ENCODE results near the gene ESYT2.

The ESYT2 gene

GRCh38 chr7:158737064-158737695 is 92.1 kb downstream of the ESYT2 start:
- Histone ChIP-seq H3K36me3 (replicated peaks; ENCODE audit: insufficient read depth, low read length) (no peaks in the 10 kb centered on the region; the same call in 1 of the 2 replicates), H3K9me3 (replicated peaks; ENCODE audit: insufficient read depth, low read length) (no peaks in the 10 kb centered on the region)

GRCh38 chr7:158735935-158736334 is 93.4 kb downstream of the ESYT2 start:
- Histone ChIP-seq H3K36me3 (replicated peaks; ENCODE audit: insufficient read depth, low read length) (no peaks in the 10 kb centered on the region; the same call in 1 of the 2 replicates), H3K4me1 (ENCODE audit: low read length) (no peaks in the 10 kb centered on the region), H3F3A (ENCODE audit: insufficient read depth, low read length) (no peaks in the 10 kb centered on the region)

More at GRCh38 chr7:158737064-158737695, 92.1 kb downstream of the ESYT2 start:
- Histone ChIP-seq H3K4me3 (ENCODE audit: low read length) (no peak overlapping the region), H2AFZ (ENCODE audit: low read length) (no peak overlapping the region), H3K27me3 (replicated peaks; ENCODE audit: insufficient read depth, low read length) (no peaks in the 10 kb centered on the region), H3K27ac (ENCODE audit: low read length) (no peak overlapping the region), H3F3A (ENCODE audit: insufficient read depth, low read length) (no peaks in the 10 kb centered on the region), H3K79me2 (ENCODE audit: low read length) (no peaks in the 10 kb centered on the region), H3K4me2 (ENCODE audit: low read depth, low read length) (no peak overlapping the region), H3K9me2 (replicated peaks; ENCODE audit: insufficient read depth, low read length) (no peaks in the 10 kb centered on the region), H3K4me1 (ENCODE audit: low read length) (no peaks in the 10 kb centered on the region), H4K20me1 (ENCODE audit: insufficient read depth, low read length) (no peaks in the 10 kb centered on the region), H3K9ac (ENCODE audit: low read length) (no peak overlapping the region)
- no peak for DNase-seq
- TF ChIP-seq EZH2 (optimal IDR thresholded peaks at IDR 0.05; ENCODE audit: low read depth, low read length) = no peak
- TF ChIP-seq EZH2phosphoT487 (IDR thresholded peaks at IDR 0.05; ENCODE audit: low read length) = no peak
- no peak for TF ChIP-seq CTCF (IDR thresholded peaks at IDR 0.05; ENCODE audit: low read length)

GRCh38 chr7:158734861-158735260 is 94.4 kb downstream of the ESYT2 start:
- Histone ChIP-seq H2AFZ (ENCODE audit: low read length) (no peak overlapping the region), H3K79me2 (ENCODE audit: low read length) (no peaks in the 10 kb centered on the region), H3K27me3 (replicated peaks; ENCODE audit: insufficient read depth, low read length) (no peaks in the 10 kb centered on the region), H3K4me1 (ENCODE audit: low read length) (no peaks in the 10 kb centered on the region), H3K36me3 (replicated peaks; ENCODE audit: insufficient read depth, low read length) (no peaks in the 10 kb centered on the region), H3K4me2 (ENCODE audit: low read depth, low read length) (no peak overlapping the region), H3K9me3 (replicated peaks; ENCODE audit: insufficient read depth, low read length) (no peaks in the 10 kb centered on the region), H3K27ac (ENCODE audit: low read length) (no peak overlapping the region), H3K9ac (ENCODE audit: low read length) (no peak overlapping the region), H3K4me3 (ENCODE audit: low read length) (no peak overlapping the region), H3K9me2 (replicated peaks; ENCODE audit: insufficient read depth, low read length) (no peaks in the 10 kb centered on the region), H3F3A (ENCODE audit: insufficient read depth, low read length) (no peaks in the 10 kb centered on the region), H4K20me1 (ENCODE audit: insufficient read depth, low read length) (no peaks in the 10 kb centered on the region)
- no peak for DNase-seq
- no peak for TF ChIP-seq EZH2 (optimal IDR thresholded peaks at IDR 0.05; ENCODE audit: low read depth, low read length)
- TF ChIP-seq EZH2phosphoT487 (IDR thresholded peaks at IDR 0.05; ENCODE audit: low read length) = no peak
- no peak for TF ChIP-seq CTCF (IDR thresholded peaks at IDR 0.05; ENCODE audit: low read length)

More at GRCh38 chr7:158735935-158736334, 93.4 kb downstream of the ESYT2 start:
- no peak overlapping the region for H3K27ac ChIP-seq (ENCODE audit: low read length)
- no peaks in the 10 kb centered on the region for H3K9me2 ChIP-seq (replicated peaks; ENCODE audit: insufficient read depth, low read length)
- no peaks in the 10 kb centered on the region for H3K79me2 ChIP-seq (ENCODE audit: low read length)
- no peaks in the 10 kb centered on the region for H3K27me3 ChIP-seq (replicated peaks; ENCODE audit: insufficient read depth, low read length)
- H4K20me1 ChIP-seq (ENCODE audit: insufficient read depth, low read length) = no peaks in the 10 kb centered on the region
- no peak overlapping the region for H3K4me3 ChIP-seq (ENCODE audit: low read length)
- no peak for TF ChIP-seq EZH2phosphoT487 (IDR thresholded peaks at IDR 0.05; ENCODE audit: low read length)
- TF ChIP-seq EZH2 (optimal IDR thresholded peaks at IDR 0.05; ENCODE audit: low read depth, low read length) = no peak
- TF ChIP-seq CTCF (IDR thresholded peaks at IDR 0.05; ENCODE audit: low read length) = no peak
- no peak overlapping the region for H2AFZ ChIP-seq (ENCODE audit: low read length)
- H3K9ac ChIP-seq (ENCODE audit: low read length) = no peak overlapping the region
- no peak for DNase-seq
- no peak overlapping the region for H3K4me2 ChIP-seq (ENCODE audit: low read depth, low read length)
- no peaks in the 10 kb centered on the region for H3K9me3 ChIP-seq (replicated peaks; ENCODE audit: insufficient read depth, low read length)
